Liver (tissue), 9 donors: ENCODE data around the gene SORCS2. TPM values are rescaled to one million over a fixed set of nuclear protein-coding genes. Genes with fewer than 3 reads are reported as not detected.

Experiments
- DNase-seq: peaks from one replicate; pipeline ENCODE4 v3.0.0-alpha.2; 2017; ENCODE audit warnings: low spot score
- H3K27ac ChIP-seq, 2 donors: one replicate each; pipeline ENCODE4 v1.7.0; 2013; ENCODE audit warnings: inconsistent platforms in 2 of 2, low read length in 2 of 2, control low read depth in 1 of 2, low read depth in 1 of 2, mild to moderate bottlenecking in 1 of 2
- H3K27me3 ChIP-seq, 4 donors: one replicate each; pipeline versions ENCODE4 v1.6.1 to v1.7.0; 2013; ENCODE audit warnings: low read length in 3 of 4, inconsistent platforms in 1 of 4, mild to moderate bottlenecking in 1 of 4, moderate library complexity in 1 of 4; ENCODE audit not compliant: control insufficient read depth in 4 of 4, insufficient read depth in 4 of 4
- H3K36me3 ChIP-seq, 4 donors: one replicate each; pipeline versions ENCODE4 v1.6.1 to v1.7.0; 2013; ENCODE audit warnings: low read length in 3 of 4, mild to moderate bottlenecking in 3 of 4, low read depth in 1 of 4, moderate library complexity in 1 of 4; ENCODE audit not compliant: control insufficient read depth in 4 of 4, insufficient read depth in 3 of 4
- H3K4me1 ChIP-seq, 4 donors: one replicate each; pipeline versions ENCODE4 v1.6.1 to v1.7.0; 2013; ENCODE audit warnings: low read length in 3 of 4, mild to moderate bottlenecking in 3 of 4, moderate library complexity in 1 of 4; ENCODE audit not compliant: control insufficient read depth in 4 of 4, insufficient read depth in 4 of 4
- H3K4me3 ChIP-seq, 3 donors: one replicate each; pipeline versions ENCODE4 v1.6.1 to v1.7.0; 2013; ENCODE audit warnings: low read length in 3 of 3, control low read depth in 1 of 3, low read depth in 1 of 3, mild to moderate bottlenecking in 1 of 3
- H3K9ac ChIP-seq, 2 donors: one replicate each; pipeline ENCODE4 v1.7.0; 2013; ENCODE audit warnings: low read length in 2 of 2, mild to moderate bottlenecking in 2 of 2, moderate library complexity in 2 of 2, control low read depth in 1 of 2, low read depth in 1 of 2
- H3K9me3 ChIP-seq, 4 donors: one replicate each; pipeline versions ENCODE4 v1.6.1 to v1.7.0; 2013; ENCODE audit warnings: low read length in 3 of 4; ENCODE audit not compliant: control insufficient read depth in 4 of 4
- CTCF ChIP-seq: fragments of 150-350 bp; IDR thresholded peaks from 2 replicates; pipeline ENCODE4 v1.5.1; 2017; ENCODE audit warnings: improper control_type of control experiment, low read depth, low read length; ENCODE audit not compliant: missing input control
- EGR1 ChIP-seq, 2 donors: IDR thresholded peaks; 2 replicates each; pipeline ENCODE4 v1.6.1; 2016 to 2018; ENCODE audit warnings: antibody characterized with exemption in 2 of 2, low read depth in 2 of 2
- FOXA2 ChIP-seq: IDR thresholded peaks from 2 replicates; pipeline ENCODE4 v1.6.1; 2016; ENCODE audit warnings: antibody characterized with exemption
- GABPA ChIP-seq, 2 donors: IDR thresholded peaks in 1 of 2; conservative IDR thresholded peaks in 1 of 2; 2 replicates each; pipeline ENCODE4 v1.6.1; 2016; ENCODE audit warnings: antibody characterized with exemption in 2 of 2, mild to moderate bottlenecking in 1 of 2, moderate library complexity in 1 of 2
- HNF4A ChIP-seq, 2 donors: conservative IDR thresholded peaks; 2 replicates each; pipeline ENCODE4 v1.6.1; 2016; ENCODE audit warnings: antibody characterized with exemption in 2 of 2, mild to moderate bottlenecking in 2 of 2
- HNF4G ChIP-seq: IDR thresholded peaks from 2 replicates; pipeline ENCODE4 v1.6.1; 2016; ENCODE audit warnings: antibody characterized with exemption
- MAX ChIP-seq: IDR thresholded peaks from 2 replicates; pipeline ENCODE4 v1.6.1; 2016; ENCODE audit warnings: antibody characterized with exemption
- NR2F2 ChIP-seq: IDR thresholded peaks from 2 replicates; pipeline ENCODE4 v1.6.1; 2016; ENCODE audit warnings: antibody characterized with exemption
- REST ChIP-seq: IDR thresholded peaks from 2 replicates; pipeline ENCODE4 v1.6.1; 2016; ENCODE audit warnings: antibody characterized with exemption, mild to moderate bottlenecking
- RXRA ChIP-seq, 2 donors: IDR thresholded peaks; 2 replicates each; pipeline ENCODE4 v1.6.1; 2017 to 2018; ENCODE audit warnings: antibody characterized with exemption in 2 of 2, mild to moderate bottlenecking in 1 of 2
- SP1 ChIP-seq: IDR thresholded peaks from 2 replicates; pipeline ENCODE4 v1.6.1; 2018; ENCODE audit warnings: antibody characterized with exemption, mild to moderate bottlenecking
- TAF1 ChIP-seq: conservative IDR thresholded peaks from 2 replicates; pipeline ENCODE4 v1.6.1; 2016; ENCODE audit warnings: antibody characterized with exemption, mild to moderate bottlenecking
- YY1 ChIP-seq: IDR thresholded peaks from 2 replicates; pipeline ENCODE4 v1.6.1; 2016; ENCODE audit warnings: antibody characterized with exemption, mild to moderate bottlenecking
- WGBS: extraction: QIAGEN DNeasy Blood & Tissue Kit; methylation state at CpG from one replicate; pipeline ENCODE4 v1.1.7; 2013; 5-methylcytosine and 5-hydroxymethylcytosine counted together
- polyA plus RNA-seq, 2 donors: library from polyadenylated mRNA; stranded (reverse) in 1 of 2; unstranded in 1 of 2; fragments of 200-250 nt in 1 of 2; fragments of >200 nt in 1 of 2; fragmentation: Nextera tagmentation in 1 of 2; extraction: Ambion mirVana in 1 of 2; gene quantifications; one replicate each; pipeline versions ENCODE4 v1.2.1 to v1.2.3, GENCODE V29; 2013 to 2015
- total RNA-seq, 2 donors: library from RNA; depleted of rRNA; stranded (reverse); fragments of >200 nt; gene quantifications; one replicate each; pipeline ENCODE4 v1.2.3, GENCODE V29; 2014
- donor health status: healthy.
- donor health status: healthy.
- donor health status: healthy.
- donor health status: healthy.
- donor health status: healthy.

Gene SORCS2
- total and polyA plus RNA-seq, 4 donors = 0.10 to 1.4 (median 0.92) TPM

- no peak overlapping the region for H3K4me3 ChIP-seq
- no peak overlapping the region for H3K9ac ChIP-seq
- no peaks in the 10 kb centered on the region for H3K4me1 ChIP-seq
- no peak overlapping the region for H3K27ac ChIP-seq
- no peaks in the 10 kb centered on the region for H3K27me3 ChIP-seq
- no peaks in the 10 kb centered on the region for H3K9me3 ChIP-seq
- TF ChIP-seq MAX (no peak), HNF4G (no peak), HNF4A (conservative IDR thresholded peaks at IDR 0.05) (no peak), CTCF (no peak), NR2F2 (no peak), SP1 (no peak), FOXA2 (no peak), EGR1 (IDR thresholded peaks at IDR 0.05; ENCODE audit: low read depth in 2 of 2) (no peak), REST (no peak)
- 79% methylated on average over 12 of the region's 12 CpGs for WGBS
- DNase-seq = no peak
- no peaks in the 10 kb centered on the region for H3K36me3 ChIP-seq
Measured at GRCh38 chr4:7240306-7240705, 48.0 kb downstream of the SORCS2 start.

- H3K4me3 ChIP-seq = no peak overlapping the region
- no peak for TF ChIP-seq RXRA (IDR thresholded peaks at IDR 0.05)
- TF ChIP-seq FOXA2 = no peak
- no peak for TF ChIP-seq YY1
- no peak for TF ChIP-seq TAF1
- no peak for TF ChIP-seq GABPA (IDR thresholded peaks at IDR 0.05 in 1 of 2, conservative IDR thresholded peaks at IDR 0.05 in 1 of 2)
- no peak for TF ChIP-seq CTCF
- DNase-seq = no peak
- H3K9me3 ChIP-seq = no peaks in the 10 kb centered on the region
- no peaks in the 10 kb centered on the region for H3K27me3 ChIP-seq
- H3K27ac ChIP-seq = no peak overlapping the region
- H3K4me1 ChIP-seq = no peaks in the 10 kb centered on the region
- no peak overlapping the region for H3K9ac ChIP-seq
- H3K36me3 ChIP-seq = no peaks in the 10 kb centered on the region
- 94% methylated on average over 18 of the region's 18 CpGs for WGBS
Measured at GRCh38 chr4:7241597-7242125, 49.3 kb downstream of the SORCS2 start.
